IgD-negative memory B cell (primary cell): ENCODE data around the gene COX4I2. TPM values are rescaled to one million over a fixed set of nuclear protein-coding genes. Genes with fewer than 3 reads are reported as not detected.
"Not testable (repeated sequence)": the region's sequence is repeated elsewhere in the genome, so short reads cannot be mapped to it uniquely, and the experiment has no call there.

Experiments used
- H3K27ac Mint-ChIP-seq, 3 donors: one replicate each; pipeline ENCODE4 v1.8.0; 2020 to 2022; ENCODE audit warnings: mild to moderate bottlenecking in 3 of 3, mixed read lengths in 3 of 3, moderate library complexity in 1 of 3
- H3K27me3 Mint-ChIP-seq: one replicate; pipeline ENCODE4 v1.8.0; 2021; ENCODE audit warnings: mixed read lengths
- H3K36me3 Mint-ChIP-seq: one replicate; pipeline ENCODE4 v1.8.0; 2020; ENCODE audit warnings: mild to moderate bottlenecking, mixed read lengths
- H3K4me1 Mint-ChIP-seq, 3 donors: one replicate each; pipeline ENCODE4 v1.8.0; 2020 to 2022; ENCODE audit warnings: mixed read lengths in 3 of 3, mild to moderate bottlenecking in 1 of 3
- H3K4me3 Mint-ChIP-seq, 4 donors: one replicate each; pipeline ENCODE4 v1.8.0; 2020 to 2022; ENCODE audit warnings: mild to moderate bottlenecking in 4 of 4, mixed read lengths in 4 of 4, moderate library complexity in 3 of 4
- H3K9me3 Mint-ChIP-seq, 3 donors: one replicate each; pipeline ENCODE4 v1.8.0; 2020 to 2021; ENCODE audit warnings: mixed read lengths in 3 of 3, mild to moderate bottlenecking in 1 of 3
- polyA plus RNA-seq: library from polyadenylated mRNA; unstranded; fragments of 300-500 nt; fragmentation: Illumina TruSeq; gene quantifications from one replicate; pipeline ENCODE4 v1.2.3, GENCODE V29; 2021

The COX4I2 gene
- polyA plus RNA-seq, 1 donor from 2014 or later, result 0.38 TPM

GRCh38 chr20:31604567-31605030, 33.1 kb upstream of the COX4I2 start:
- no peaks in the 10 kb centered on the region for H3K36me3 Mint-ChIP-seq
- peak overlapping the region; percentile 3 to 87 (median 72) for H3K27ac Mint-ChIP-seq
- H3K27me3 Mint-ChIP-seq, result peaks cover 60% of the 10 kb centered on the region
- no peaks in the 10 kb centered on the region for H3K9me3 Mint-ChIP-seq
- H3K4me3 Mint-ChIP-seq, result peak overlapping the region; percentile 86 to 99 (median 92)
- H3K4me1 Mint-ChIP-seq, result peaks cover 8 to 17% (median 14%) of the 10 kb centered on the region in 3 donors

GRCh38 chr20:31605031-31605901, 32.4 kb upstream of the COX4I2 start, which contains the start of gene ID1:
ID1 (plus strand) TSS chr20:31605289; CDS start chr20:31605388, 99 bp downstream.
- H3K27ac Mint-ChIP-seq, result peak within 1 kb of the TSS; percentile 72 to 87 (median 74)

GRCh38 chr20:31605902-31606803, 31.6 kb upstream of the COX4I2 start:
- H3K36me3 Mint-ChIP-seq, result no peaks in the 10 kb centered on the region
- H3K4me3 Mint-ChIP-seq, result peak overlapping the region; percentile 86 to 99 (median 92)
- H3K27me3 Mint-ChIP-seq, result peaks cover 60% of the 10 kb centered on the region
- H3K9me3 Mint-ChIP-seq, result no peaks in the 10 kb centered on the region
- peak overlapping the region in 1 of 3 donors; percentile 87 for H3K27ac Mint-ChIP-seq
- peaks cover 8 to 17% (median 14%) of the 10 kb centered on the region in 3 donors for H3K4me1 Mint-ChIP-seq

More at GRCh38 chr20:31605031-31605901, 32.4 kb upstream of the COX4I2 start, which contains the start of gene ID1:
- peaks cover 8 to 17% (median 14%) of the 10 kb centered on the region in 3 donors for H3K4me1 Mint-ChIP-seq
- no peaks in the 10 kb centered on the region for H3K9me3 Mint-ChIP-seq
- H3K27me3 Mint-ChIP-seq, result peaks cover 64% of the 10 kb centered on the region
- H3K36me3 Mint-ChIP-seq, result no peaks in the 10 kb centered on the region
- H3K4me3 Mint-ChIP-seq, result peak within 1 kb of the TSS; percentile 86 to 99 (median 92)

- Mint-ChIP-seq H3K36me3 (no peaks in the 10 kb centered on the region), H3K9me3 (no peaks in the 10 kb centered on the region), H3K27me3 (peaks cover 59% of the 10 kb centered on the region)
These were observed 30.7 kb upstream of the COX4I2 start for GRCh38 chr20:31606804-31607639.

GRCh38 chr20:31607640-31608250, 30.0 kb upstream of the COX4I2 start:
- Mint-ChIP-seq H3K4me3 (peak overlapping the region in 1 of 4 donors; percentile 44), H3K4me1 (peaks cover 7 to 14% (median 10%) of the 10 kb centered on the region in 3 donors), H3K9me3 (no peaks in the 10 kb centered on the region), H3K27ac (no peak overlapping the region), H3K27me3 (peaks cover 53% of the 10 kb centered on the region), H3K36me3 (no peaks in the 10 kb centered on the region)

More at GRCh38 chr20:31606804-31607639, 30.7 kb upstream of the COX4I2 start:
- H3K4me1 Mint-ChIP-seq, result peaks cover 8 to 17% (median 14%) of the 10 kb centered on the region in 3 donors
- H3K4me3 Mint-ChIP-seq, result peak overlapping the region in 2 of 4 donors; percentile 47 to 92
- no peak overlapping the region for H3K27ac Mint-ChIP-seq

GRCh38 chr20:31608251-31608945, 29.3 kb upstream of the COX4I2 start:
- no peak overlapping the region for H3K27ac Mint-ChIP-seq
- peak overlapping the region in 1 of 4 donors; percentile 44 for H3K4me3 Mint-ChIP-seq
- H3K9me3 Mint-ChIP-seq, result no peaks in the 10 kb centered on the region
- peaks cover 48% of the 10 kb centered on the region for H3K27me3 Mint-ChIP-seq
- no peaks in the 10 kb centered on the region for H3K36me3 Mint-ChIP-seq
- H3K4me1 Mint-ChIP-seq, result peaks cover 6 to 12% (median 10%) of the 10 kb centered on the region in 3 donors

GRCh38 chr20:31612271-31612640, 25.5 kb upstream of the COX4I2 start:
- H3K9me3 Mint-ChIP-seq, H3K36me3 Mint-ChIP-seq: not testable (repeated sequence)
- H3K27me3 Mint-ChIP-seq, result peaks cover 19% of the 10 kb centered on the region

GRCh38 chr20:31615416-31615815, 22.3 kb upstream of the COX4I2 start:
- H3K27ac Mint-ChIP-seq, result no peak overlapping the region
- H3K4me1 Mint-ChIP-seq, result peaks cover 4 to 10% (median 9%) of the 10 kb centered on the region in 3 donors
- H3K9me3 Mint-ChIP-seq, result no peaks in the 10 kb centered on the region
- peaks cover 1% of the 10 kb centered on the region for H3K27me3 Mint-ChIP-seq
- no peak overlapping the region for H3K4me3 Mint-ChIP-seq
- no peaks in the 10 kb centered on the region for H3K36me3 Mint-ChIP-seq

More at GRCh38 chr20:31612271-31612640, 25.5 kb upstream of the COX4I2 start:
- not testable (repeated sequence) for H3K4me3 Mint-ChIP-seq, H3K4me1 Mint-ChIP-seq
- H3K27ac Mint-ChIP-seq, result peak overlapping the region in 1 of 3 donors; percentile 39

- Mint-ChIP-seq H3K27ac (no peak overlapping the region), H3K36me3 (no peaks in the 10 kb centered on the region), H3K27me3 (peaks cover 3% of the 10 kb centered on the region), H3K9me3 (no peaks in the 10 kb centered on the region), H3K4me3 (no peak overlapping the region), H3K4me1 (peaks cover 8 to 16% (median 16%) of the 10 kb centered on the region in 3 donors)
These were observed 20.1 kb upstream of the COX4I2 start for GRCh38 chr20:31617432-31618104.

GRCh38 chr20:31620246-31620645, 17.5 kb upstream of the COX4I2 start:
- Mint-ChIP-seq H3K27ac (no peak overlapping the region), H3K9me3 (no peaks in the 10 kb centered on the region)

GRCh38 chr20:31623123-31623505, 14.6 kb upstream of the COX4I2 start:
- not testable (repeated sequence) for H3K27ac Mint-ChIP-seq, H3K36me3 Mint-ChIP-seq, H3K27me3 Mint-ChIP-seq, H3K9me3 Mint-ChIP-seq, H3K4me3 Mint-ChIP-seq
- H3K4me1 Mint-ChIP-seq, result peaks cover 7 to 15% (median 14%) of the 10 kb centered on the region in 3 donors

More at GRCh38 chr20:31620246-31620645, 17.5 kb upstream of the COX4I2 start:
- H3K4me3 Mint-ChIP-seq, result no peak overlapping the region
- peaks cover 5 to 16% (median 15%) of the 10 kb centered on the region in 3 donors for H3K4me1 Mint-ChIP-seq
- H3K36me3 Mint-ChIP-seq, result no peaks in the 10 kb centered on the region
- peaks cover 2% of the 10 kb centered on the region for H3K27me3 Mint-ChIP-seq

GRCh38 chr20:31626534-31626933, 11.2 kb upstream of the COX4I2 start:
- H3K36me3 Mint-ChIP-seq, H3K9me3 Mint-ChIP-seq, H3K27ac Mint-ChIP-seq, H3K27me3 Mint-ChIP-seq: not testable (repeated sequence)
- Mint-ChIP-seq H3K4me1 (peaks cover 7 to 10% (median 10%) of the 10 kb centered on the region in 3 donors), H3K4me3 (peak overlapping the region in 1 of 4 donors; percentile 37)

- H3K27ac Mint-ChIP-seq, H3K4me1 Mint-ChIP-seq, H3K4me3 Mint-ChIP-seq, H3K27me3 Mint-ChIP-seq, H3K9me3 Mint-ChIP-seq, H3K36me3 Mint-ChIP-seq: not testable (repeated sequence)
These were observed 9.7 kb upstream of the COX4I2 start for GRCh38 chr20:31628057-31628456.
